NOMO-1 treated with dmso at 0.1 percent for 144 hours (cell line): ENCODE results near the gene HMCES.
"Not testable (repeated sequence)": the region's sequence is repeated elsewhere in the genome, so short reads cannot be mapped to it uniquely, and the experiment has no call there.

Source experiments
- DNase-seq: peaks from one replicate; lab custom pipeline; 2025; ENCODE audit not compliant: unreplicated experiment; lab: John Stamatoyannopoulos, UW

HMCES gene

DNA sequence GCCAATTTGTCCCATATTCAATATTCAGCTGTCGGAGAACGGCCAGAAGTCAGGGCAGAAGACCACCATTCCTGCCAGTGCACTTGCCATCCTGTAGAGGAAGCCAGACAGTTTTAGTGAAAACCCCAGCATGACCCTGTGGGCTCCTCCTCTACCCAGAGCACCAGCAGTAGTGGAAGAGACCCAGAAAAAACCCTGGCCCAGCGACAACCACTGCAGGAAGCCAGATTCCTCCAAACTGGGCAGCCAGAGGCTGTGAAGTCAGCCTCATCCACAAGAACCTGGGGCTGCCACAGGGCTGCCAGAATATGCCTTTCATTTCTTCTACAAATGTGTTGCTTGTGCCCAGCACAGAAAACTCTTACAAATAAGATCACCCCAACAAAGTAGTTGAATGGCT is 67.3 kb downstream of the HMCES start:
- DNase-seq = no peak

DNA sequence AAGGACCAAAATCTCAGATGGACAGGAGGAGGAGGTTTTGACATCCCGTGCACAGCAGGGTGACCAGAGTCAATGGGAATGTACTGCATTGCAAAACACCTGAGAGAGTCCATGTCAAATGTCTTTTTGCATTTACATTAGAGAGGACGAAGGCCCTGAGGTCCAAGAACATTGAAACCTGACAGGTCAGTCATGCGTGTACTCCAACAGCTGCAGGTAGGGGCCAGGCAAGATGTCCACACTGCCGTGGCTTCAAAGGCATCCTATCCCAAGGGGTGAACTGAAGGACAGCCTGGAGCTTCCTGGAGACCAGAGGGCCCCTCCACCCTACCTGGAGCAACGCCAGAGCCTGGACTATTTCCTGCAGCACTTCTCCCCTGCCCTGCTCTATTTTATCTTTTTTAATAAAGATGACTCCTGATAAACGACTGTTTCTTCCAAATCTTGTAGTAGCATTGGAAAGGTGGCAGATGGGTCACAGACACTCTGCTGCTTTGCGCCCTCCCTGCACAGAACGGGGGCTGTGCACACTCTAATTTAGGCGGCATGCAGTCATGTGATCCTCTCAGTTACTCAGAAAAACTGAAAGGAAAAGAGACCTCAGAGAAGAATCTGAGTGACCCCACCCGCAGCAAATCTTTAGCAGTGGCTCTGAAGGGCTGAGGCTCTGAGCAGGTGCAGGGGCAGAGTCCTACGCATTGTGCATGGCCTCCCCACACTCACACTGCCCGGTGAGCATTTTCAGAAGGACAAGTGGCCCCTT is 68.2 kb downstream of the HMCES start:
- DNase-seq = no peak

GRCh38 chr3:129347458-129347845 is 68.8 kb downstream of the HMCES start:
- no peak for DNase-seq

DNA sequence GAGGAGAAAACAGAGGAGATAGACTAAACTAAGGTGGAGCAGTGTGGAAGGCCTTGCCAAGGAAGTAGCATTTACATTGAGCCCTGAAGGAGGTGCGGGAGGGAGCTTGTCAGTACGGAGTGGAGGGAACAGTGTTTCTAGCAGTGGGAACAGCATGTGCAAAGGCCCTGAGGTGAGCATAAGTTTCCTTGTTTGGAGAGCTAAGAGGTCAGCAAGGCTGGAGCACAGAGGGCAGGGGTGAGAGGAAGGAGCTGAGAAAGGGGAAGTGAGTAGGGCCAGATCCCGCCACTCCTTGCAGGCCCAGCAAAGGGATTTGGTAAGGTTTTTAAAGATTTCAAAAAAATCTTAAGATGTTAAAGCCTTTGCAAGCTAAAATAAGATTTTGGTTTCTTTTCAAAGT is 70.1 kb downstream of the HMCES start:
- peak; percentile 55 for DNase-seq

DNA sequence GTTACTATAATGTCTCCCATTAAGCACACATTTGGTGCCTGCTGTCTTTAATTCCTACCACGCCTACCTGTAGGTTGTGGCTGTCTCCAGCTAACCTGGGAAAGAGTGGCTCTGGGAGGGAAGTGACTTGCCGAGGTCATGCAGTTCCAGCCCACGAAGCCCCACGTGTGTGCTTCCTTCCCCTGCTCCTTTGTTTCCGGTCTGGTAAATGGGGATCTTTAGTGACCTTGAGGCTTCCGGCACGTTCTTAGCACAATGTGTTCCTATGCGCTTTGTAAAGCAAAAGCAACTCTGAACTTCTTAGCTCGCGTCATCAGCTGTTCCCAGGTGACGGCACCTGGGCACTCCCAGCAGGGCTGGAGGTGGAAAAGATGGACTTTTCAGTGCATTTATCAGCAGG is 70.5 kb downstream of the HMCES start:
- not testable (repeated sequence) for DNase-seq

GRCh38 chr3:129349791-129350190 is 71.1 kb downstream of the HMCES start:
- DNase-seq = no peak

GRCh38 chr3:129352045-129352444 is 73.4 kb downstream of the HMCES start:
- no peak for DNase-seq

- DNase-seq = no peak
Measured at GRCh38 chr3:129352650-129353588, 74.2 kb downstream of the HMCES start.

- no peak for DNase-seq
Measured at GRCh38 chr3:129353589-129353941, 74.9 kb downstream of the HMCES start.
